Spinal cord (tissue), 10 donors: ENCODE results near the gene TMEM81. TPM values are rescaled to one million over a fixed set of nuclear protein-coding genes. Genes with fewer than 3 reads are reported as not detected.

ENCODE experiments used
- DNase-seq, 6 donors: peaks; one replicate each; pipeline versions ENCODE4 v3.0.0 to v3.0.0-alpha.2; 2013 to 2015; ENCODE audit warnings: low spot score in 6 of 6, low read depth in 4 of 6
- H3K27ac ChIP-seq: one replicate; pipeline ENCODE4 v1.5.1; 2013; ENCODE audit warnings: low read depth, low read length, control low read depth
- H3K27me3 ChIP-seq: one replicate; pipeline ENCODE4 v1.6.1; 2013; ENCODE audit warnings: low read length; ENCODE audit not compliant: control insufficient read depth, insufficient read depth
- H3K36me3 ChIP-seq: one replicate; pipeline ENCODE4 v1.6.1; 2013; ENCODE audit warnings: low read length; ENCODE audit not compliant: control insufficient read depth, insufficient read depth
- H3K4me1 ChIP-seq: one replicate; pipeline ENCODE4 v1.6.1; 2013; ENCODE audit warnings: low read length; ENCODE audit not compliant: control insufficient read depth, insufficient read depth
- H3K4me3 ChIP-seq: one replicate; pipeline ENCODE4 v1.5.1; 2013; ENCODE audit warnings: low read depth, low read length, control low read depth
- H3K9me3 ChIP-seq: one replicate; pipeline ENCODE4 v1.6.1; 2013; ENCODE audit warnings: low read length; ENCODE audit not compliant: control insufficient read depth, insufficient read depth
- WGBS: methylation state at CpG from one replicate; pipeline ENCODE4 v1.1.5; 2013; ENCODE audit warnings: missing lambda C conversion rate; ENCODE audit not compliant: insufficient coverage; 5-methylcytosine and 5-hydroxymethylcytosine counted together
- polyA plus RNA-seq, 2 donors: library from polyadenylated mRNA; unstranded; fragments of 120-200 nt; gene quantifications; one replicate each; pipeline ENCODE4 v1.2.1, GENCODE V29; 2013; ENCODE audit not compliant: insufficient read length in 2 of 2
- total RNA-seq, 2 donors: library from RNA; depleted of rRNA in 1 of 2; stranded (reverse); fragments of 120-200 nt in 1 of 2; fragments of >200 nt in 1 of 2; gene quantifications; one replicate each; pipeline versions ENCODE4 v1.2.3 to v1.2.4, GENCODE V29; 2013 to 2014
- donor health status: healthy.

TMEM81 gene
- total and polyA plus RNA-seq, 4 donors: 1.9 to 6.3 (median 3.4) TPM

DNA sequence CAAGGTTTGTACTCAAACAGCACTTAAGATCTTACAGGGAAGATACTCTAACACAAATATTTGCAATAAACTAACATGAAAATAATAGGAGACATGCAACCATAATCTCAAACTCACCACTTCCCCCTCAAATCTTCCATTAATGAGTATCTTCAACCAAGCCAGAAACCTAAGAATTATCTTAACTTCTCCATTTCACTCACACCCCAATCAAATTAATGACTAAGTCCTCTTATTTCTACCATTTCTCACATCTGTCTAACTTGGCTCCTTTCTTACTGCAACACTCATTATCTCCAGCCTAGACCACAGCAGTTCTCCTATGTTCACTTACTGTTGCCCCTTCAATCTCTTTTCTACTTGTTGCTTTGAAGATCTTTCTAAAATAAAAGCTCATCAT lies 27.1 kb upstream of the TMEM81 start:
- H3K27ac ChIP-seq: no peak overlapping the region
- peaks cover 15% of the 10 kb centered on the region for H3K36me3 ChIP-seq
- no peaks in the 10 kb centered on the region for H3K9me3 ChIP-seq
- no peak for DNase-seq
- no peaks in the 10 kb centered on the region for H3K4me1 ChIP-seq
- no peak overlapping the region for H3K4me3 ChIP-seq
- no peaks in the 10 kb centered on the region for H3K27me3 ChIP-seq

DNA sequence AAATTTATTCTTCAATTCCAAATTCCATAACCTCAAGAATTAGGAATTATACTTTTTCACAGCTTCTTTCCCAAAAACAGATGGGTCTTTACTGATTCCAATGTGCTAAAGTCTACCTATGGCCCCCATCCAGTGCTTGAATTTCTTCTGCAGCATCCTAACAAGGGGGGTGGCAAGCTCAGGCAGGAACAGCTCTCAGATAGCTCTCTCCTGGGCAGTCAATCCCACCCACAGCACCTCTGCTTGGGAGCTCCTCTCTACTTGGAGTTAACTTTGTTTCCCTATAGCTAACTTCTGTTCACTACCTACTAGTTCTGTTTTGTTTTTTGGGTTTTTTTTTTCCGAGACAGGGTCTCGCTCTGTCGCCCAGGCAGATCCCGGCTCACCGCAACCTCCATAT lies 25.5 kb upstream of the TMEM81 start:
- Histone ChIP-seq H3K36me3 (peaks cover 22% of the 10 kb centered on the region), H3K9me3 (no peaks in the 10 kb centered on the region), H3K4me1 (no peaks in the 10 kb centered on the region), H3K4me3 (no peak overlapping the region), H3K27me3 (no peaks in the 10 kb centered on the region), H3K27ac (no peak overlapping the region)
- DNase-seq: peak in 1 of 6 donors; percentile 15
- 80% methylated on average over 2 of the region's 5 CpGs for WGBS

DNA sequence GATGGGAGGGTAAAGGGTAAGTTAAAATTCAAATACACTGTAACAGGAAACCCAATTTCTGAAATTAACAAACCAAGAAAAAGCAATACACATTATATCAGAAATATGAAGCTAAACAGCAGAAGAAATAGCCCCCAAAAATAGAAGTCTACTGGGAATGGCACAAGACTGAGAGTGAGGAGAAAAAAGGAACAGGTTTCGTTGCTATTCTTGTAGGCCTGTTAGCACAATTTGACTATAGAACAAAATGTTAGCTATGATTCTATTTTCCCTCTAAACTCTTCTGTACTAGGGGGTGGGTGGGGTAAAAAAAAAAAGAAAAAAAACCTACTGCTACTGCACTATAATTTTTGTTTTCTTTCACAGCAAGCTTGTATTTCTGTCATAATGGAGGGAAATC lies 25.0 kb upstream of the TMEM81 start:
- peak in 1 of 6 donors; percentile 17 for DNase-seq
- Histone ChIP-seq H3K27me3 (no peaks in the 10 kb centered on the region), H3K4me3 (no peak overlapping the region), H3K27ac (no peak overlapping the region), H3K4me1 (no peaks in the 10 kb centered on the region), H3K36me3 (peaks cover 27% of the 10 kb centered on the region), H3K9me3 (no peaks in the 10 kb centered on the region)
- no CpG with 5 or more reads among the region's 1 CpG for WGBS

DNA sequence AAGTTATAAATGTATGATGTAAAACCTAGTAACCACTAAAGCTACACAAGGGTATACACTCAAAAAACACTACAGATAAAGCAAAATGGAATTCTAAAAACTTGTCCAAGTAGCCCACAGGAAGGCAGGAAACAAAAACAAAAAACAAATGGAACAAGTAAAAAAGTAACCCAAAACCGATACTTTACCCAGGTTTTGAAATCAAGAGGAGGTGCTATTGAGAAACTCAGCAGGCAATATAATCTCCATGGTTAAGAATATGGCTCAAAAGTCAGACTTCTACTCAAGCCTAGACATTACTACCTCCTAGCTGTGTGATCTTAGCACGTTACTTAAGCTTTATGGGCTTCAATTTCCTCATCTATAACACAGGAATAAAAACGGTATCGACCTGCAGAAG lies 24.2 kb upstream of the TMEM81 start:
- no peaks in the 10 kb centered on the region for H3K4me1 ChIP-seq
- peaks cover 27% of the 10 kb centered on the region for H3K36me3 ChIP-seq
- no peaks in the 10 kb centered on the region for H3K27me3 ChIP-seq
- no peaks in the 10 kb centered on the region for H3K9me3 ChIP-seq
- H3K4me3 ChIP-seq: no peak overlapping the region
- no peak for DNase-seq
- no CpG with 5 or more reads among the region's 4 CpGs for WGBS
- H3K27ac ChIP-seq: no peak overlapping the region

DNA sequence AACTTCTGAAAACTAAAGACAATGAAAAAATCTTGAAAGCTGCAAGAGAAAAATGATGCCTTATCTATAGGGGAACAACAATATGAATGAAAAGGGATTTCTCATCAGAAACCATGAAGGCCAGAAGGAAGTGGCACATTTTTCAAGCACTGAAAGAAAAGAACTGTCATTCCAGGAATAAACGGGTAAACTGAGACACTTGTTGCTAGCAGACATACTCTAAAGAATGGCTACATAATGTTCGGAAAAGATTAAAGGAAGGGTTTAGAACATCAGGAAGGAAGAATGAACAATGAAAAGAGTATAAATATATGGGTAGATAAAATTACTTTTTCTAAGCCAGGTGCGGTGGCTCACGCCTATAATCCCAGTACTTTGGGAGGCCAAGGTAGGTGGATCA lies 23.1 kb upstream of the TMEM81 start:
- H3K4me1 ChIP-seq: no peaks in the 10 kb centered on the region
- peaks cover 30% of the 10 kb centered on the region for H3K36me3 ChIP-seq
- no peak for DNase-seq
- H3K27ac ChIP-seq: no peak overlapping the region
- no peak overlapping the region for H3K4me3 ChIP-seq
- H3K27me3 ChIP-seq: no peaks in the 10 kb centered on the region
- 100% methylated on average over 1 of the region's 4 CpGs for WGBS
- no peaks in the 10 kb centered on the region for H3K9me3 ChIP-seq

DNA sequence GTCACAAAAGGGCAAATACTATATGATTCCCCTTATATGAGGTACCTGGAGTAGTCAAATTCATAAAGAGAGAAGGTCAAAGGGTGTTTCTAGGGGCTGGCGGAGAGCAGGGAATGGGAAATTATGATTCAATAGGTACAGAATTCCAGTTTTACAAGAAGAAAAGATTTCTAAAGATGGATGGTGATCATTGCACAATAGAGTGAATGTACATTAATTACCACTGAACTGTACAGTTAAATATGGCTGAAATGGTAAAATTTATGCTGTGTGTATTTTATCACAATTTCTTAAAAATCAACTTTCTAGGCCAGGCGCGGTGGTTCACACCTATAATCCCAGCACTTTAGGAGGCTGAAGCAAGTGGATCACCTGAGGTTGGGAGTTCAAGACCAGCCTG lies 18.1 kb upstream of the TMEM81 start:
- H3K27ac ChIP-seq: no peak overlapping the region
- WGBS: no CpG with 5 or more reads among the region's 3 CpGs

DNA sequence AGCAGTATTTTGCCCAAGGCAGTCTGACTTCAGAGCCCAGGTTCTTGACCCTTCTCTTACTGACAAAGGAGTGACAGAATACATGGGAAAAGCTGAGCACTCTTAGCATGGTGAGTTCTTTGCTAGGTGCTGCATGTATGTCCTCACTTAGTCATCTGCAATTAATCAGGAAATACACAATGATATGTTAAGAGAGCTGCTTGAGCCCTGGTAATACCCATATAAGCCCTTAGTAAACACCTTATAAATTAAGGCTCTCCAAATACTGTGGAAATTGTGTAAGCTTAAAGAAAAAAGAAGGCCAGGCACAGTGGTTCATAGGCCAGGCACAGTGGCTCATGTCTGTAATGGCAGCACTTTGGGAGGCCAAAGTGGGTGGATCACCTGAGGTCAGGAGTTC lies 14.0 kb upstream of the TMEM81 start:
- peaks cover 43% of the 10 kb centered on the region for H3K36me3 ChIP-seq
- no peak overlapping the region for H3K27ac ChIP-seq
- H3K27me3 ChIP-seq: no peaks in the 10 kb centered on the region
- no peak for DNase-seq
- H3K4me1 ChIP-seq: no peaks in the 10 kb centered on the region
- no peak overlapping the region for H3K4me3 ChIP-seq
- no peaks in the 10 kb centered on the region for H3K9me3 ChIP-seq

More for the DNA sequence above, 18.1 kb upstream of the TMEM81 start:
- Histone ChIP-seq H3K4me1 (no peaks in the 10 kb centered on the region), H3K4me3 (no peak overlapping the region), H3K9me3 (no peaks in the 10 kb centered on the region), H3K36me3 (peaks cover 45% of the 10 kb centered on the region), H3K27me3 (no peaks in the 10 kb centered on the region)
- DNase-seq: no peak

DNA sequence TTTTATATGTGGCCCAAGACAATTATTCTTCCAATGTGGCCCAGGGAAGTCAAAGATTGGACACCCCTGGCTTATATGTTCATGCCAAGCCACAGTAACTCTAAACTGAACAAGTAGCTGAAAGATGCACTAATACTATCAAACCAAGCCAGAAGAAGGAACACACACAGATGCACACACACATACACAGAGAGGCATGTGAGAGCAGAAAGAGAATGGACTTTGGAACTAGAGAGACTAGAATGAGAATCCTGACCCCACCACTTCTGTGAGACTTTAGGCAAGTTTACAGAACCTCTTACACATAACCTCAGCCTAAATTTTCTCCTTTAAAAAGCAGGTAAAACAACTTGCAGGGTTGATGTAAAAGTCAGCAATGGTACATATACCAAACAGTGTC lies 11.2 kb upstream of the TMEM81 start:
- H3K27ac ChIP-seq: no peak overlapping the region
- DNase-seq: no peak
- H3K4me3 ChIP-seq: no peak overlapping the region
- H3K4me1 ChIP-seq: no peaks in the 10 kb centered on the region
- peaks cover 35% of the 10 kb centered on the region for H3K36me3 ChIP-seq
- no peaks in the 10 kb centered on the region for H3K27me3 ChIP-seq
- H3K9me3 ChIP-seq: no peaks in the 10 kb centered on the region

DNA sequence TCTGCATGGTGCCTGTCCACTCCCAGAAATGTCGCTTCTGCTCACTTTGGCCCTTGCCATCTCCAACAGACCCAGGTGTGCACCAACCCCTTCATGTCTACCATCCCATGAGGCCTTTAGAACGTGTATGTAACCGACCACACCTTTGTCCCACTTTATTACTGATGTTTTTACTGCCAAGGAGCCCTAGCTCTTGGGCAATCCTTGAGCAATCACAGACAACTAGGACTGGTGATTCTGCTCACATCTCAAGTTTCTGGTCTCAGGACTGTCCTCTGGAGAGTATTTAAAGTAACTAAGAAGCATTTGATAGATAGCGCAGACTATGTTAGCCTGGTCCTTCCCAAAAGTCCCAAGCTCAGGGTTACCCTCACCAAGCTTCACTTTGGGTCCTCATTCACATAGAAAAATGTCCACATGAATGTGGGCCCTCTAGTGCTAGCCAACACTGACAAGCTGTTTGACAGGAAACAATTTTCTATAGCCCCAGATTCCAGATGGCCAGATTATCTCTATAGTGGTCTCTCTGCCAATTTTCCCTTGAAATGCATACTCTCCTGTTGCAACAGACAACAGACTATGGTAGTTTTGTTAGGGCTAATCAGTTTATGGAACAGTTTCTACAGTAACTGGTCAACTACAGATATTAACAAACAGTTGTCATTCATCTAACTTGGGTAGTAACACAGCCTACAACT lies 6.9 kb upstream of the TMEM81 start:
- WGBS: 95% methylated on average over 3 of the region's 4 CpGs
- Histone ChIP-seq H3K36me3 (peaks cover 27% of the 10 kb centered on the region), H3K9me3 (no peaks in the 10 kb centered on the region), H3K27ac (no peak overlapping the region), H3K4me3 (no peak overlapping the region), H3K4me1 (no peaks in the 10 kb centered on the region), H3K27me3 (no peaks in the 10 kb centered on the region)
- DNase-seq: peak in 1 of 6 donors; percentile 57

DNA sequence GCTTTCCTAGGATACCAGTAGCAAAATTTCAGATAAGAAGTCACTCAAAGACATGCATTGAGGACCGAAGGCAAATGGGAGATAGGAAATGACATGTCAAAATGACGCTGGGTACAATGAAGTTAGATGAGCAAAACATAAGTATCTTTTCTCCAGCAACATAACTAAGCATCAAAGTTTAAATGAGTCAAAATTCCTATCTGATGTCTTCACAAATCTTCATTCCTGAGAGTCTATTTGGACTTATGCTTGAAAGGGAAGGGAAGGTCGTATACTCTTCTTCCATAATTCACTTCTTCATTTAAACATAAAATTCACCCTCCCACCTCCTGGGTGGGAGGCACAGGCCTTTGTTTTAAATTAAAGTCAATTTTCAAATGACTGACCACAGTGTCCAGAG lies 4.1 kb upstream of the TMEM81 start:
- H3K9me3 ChIP-seq: no peaks in the 10 kb centered on the region
- no peak overlapping the region for H3K4me3 ChIP-seq
- no peaks in the 10 kb centered on the region for H3K27me3 ChIP-seq
- H3K36me3 ChIP-seq: peaks cover 25% of the 10 kb centered on the region
- no peak for DNase-seq
- H3K4me1 ChIP-seq: no peaks in the 10 kb centered on the region
- no peak overlapping the region for H3K27ac ChIP-seq
- no CpG with 5 or more reads among the region's 3 CpGs for WGBS
